GM19351 (cell line): Measurements from ENCODE around the gene SGIP1.

Experiments used
- ATAC-seq: cut with Tn5 transposase; IDR thresholded peaks from one replicate; pipeline ENCODE4 v1.9.1; 2021; ENCODE audit warnings: mild to moderate bottlenecking, moderate library complexity; ENCODE audit not compliant: unreplicated experiment

SGIP1 gene

DNA sequence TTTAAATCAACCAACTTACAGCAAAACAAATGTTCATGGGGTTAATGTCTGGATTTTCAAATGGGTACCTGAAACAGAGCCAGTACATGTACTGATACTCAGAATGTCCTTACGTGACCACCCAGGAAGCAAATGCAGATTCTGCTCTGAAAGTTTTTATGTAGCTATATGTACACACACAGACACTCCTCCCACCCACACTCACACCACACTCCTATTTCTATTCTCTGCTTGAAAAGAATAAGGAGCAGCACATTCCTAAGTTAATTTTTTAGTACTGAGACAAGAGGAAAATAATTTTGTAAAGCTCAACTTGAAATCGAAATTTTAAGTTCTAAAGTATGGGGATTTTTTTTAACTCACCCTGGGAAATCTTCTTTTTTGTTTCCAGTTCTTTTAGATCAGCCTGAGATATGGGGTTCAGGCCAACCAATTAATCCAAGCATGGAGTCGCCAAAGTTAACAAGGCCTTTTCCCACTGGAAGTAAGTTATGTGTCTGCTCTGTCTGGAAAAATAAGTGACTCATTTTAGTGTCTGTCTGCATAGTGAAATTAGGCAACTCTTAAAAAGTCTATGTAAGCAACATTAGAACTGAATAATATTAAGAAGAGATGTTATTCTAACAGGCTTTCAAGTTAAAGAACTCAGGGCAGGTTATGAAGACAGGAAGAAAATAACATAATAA, 142.8 kb downstream of the SGIP1 start:
- ATAC-seq: no peak

DNA sequence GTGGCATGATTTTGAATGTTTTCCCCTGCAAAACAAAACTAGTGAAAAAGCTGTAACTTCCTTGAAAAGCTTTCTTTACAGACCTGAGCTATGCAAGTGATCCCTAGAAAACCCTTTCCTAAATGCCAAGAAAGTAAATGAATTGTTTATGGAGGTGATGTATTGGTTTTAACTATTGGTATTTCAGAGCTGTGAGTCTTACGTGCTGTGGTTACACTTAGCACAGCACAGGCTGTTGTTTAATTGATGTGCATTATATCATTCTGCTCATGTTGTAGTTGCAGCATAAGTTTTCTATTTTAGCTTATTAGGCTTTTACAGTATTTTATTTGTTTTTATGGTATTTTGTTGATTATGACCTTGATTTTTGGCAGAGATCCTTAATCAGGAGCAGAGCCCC, 144.2 kb downstream of the SGIP1 start:
- no peak for ATAC-seq

DNA sequence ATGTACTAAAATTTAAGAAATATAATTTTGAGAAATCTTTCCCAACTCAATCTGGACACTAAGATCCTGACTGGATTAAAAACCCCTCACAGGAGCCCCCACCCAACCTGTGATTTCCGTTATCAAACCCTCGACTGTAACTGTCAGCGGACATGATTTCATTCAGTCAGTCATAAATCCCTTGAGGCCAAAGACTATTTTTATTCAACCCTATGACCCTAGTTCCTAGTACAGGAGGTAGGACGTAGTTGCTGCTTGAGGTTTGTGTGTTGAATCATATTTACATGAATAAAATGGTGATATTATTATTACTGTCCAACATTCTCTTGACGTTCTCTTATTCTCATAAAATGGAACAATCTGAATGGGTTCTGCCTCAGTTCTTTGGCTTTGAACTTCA, 145.2 kb downstream of the SGIP1 start:
- no peak for ATAC-seq

DNA sequence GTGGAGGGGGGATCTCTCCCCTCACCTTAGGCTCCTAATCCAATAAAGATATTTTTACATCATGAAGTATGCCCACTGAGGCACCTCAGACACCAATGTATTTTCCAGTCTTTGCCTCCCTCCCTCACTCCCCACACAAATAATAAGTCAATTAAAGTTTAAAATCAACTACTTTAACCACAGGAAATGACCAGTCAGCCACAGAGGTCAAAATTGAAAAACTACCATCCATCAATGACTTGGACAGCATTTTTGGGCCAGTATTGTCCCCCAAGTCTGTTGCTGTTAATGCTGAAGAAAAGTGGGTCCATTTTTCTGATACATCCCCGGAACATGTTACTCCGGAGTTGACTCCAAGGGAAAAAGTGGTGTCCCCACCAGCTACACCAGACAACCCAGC, 147.7 kb downstream of the SGIP1 start:
- ATAC-seq: no peak

DNA sequence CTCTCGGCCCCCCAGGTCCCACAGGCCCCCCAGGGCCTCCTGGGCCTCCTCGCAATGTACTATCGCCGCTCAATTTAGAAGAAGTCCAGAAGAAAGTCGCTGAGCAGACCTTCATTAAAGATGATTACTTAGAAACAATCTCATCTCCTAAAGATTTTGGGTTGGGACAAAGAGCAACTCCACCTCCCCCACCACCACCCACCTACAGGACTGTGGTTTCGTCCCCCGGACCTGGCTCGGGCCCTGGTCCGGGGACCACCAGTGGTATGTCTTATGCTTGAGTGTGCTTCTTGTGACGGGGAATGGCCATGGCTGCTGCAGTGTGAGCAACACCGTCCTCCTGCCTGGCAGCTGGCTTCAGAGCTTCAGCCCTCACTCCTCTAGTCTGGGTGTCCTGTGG, 148.2 kb downstream of the SGIP1 start:
- no peak for ATAC-seq

DNA sequence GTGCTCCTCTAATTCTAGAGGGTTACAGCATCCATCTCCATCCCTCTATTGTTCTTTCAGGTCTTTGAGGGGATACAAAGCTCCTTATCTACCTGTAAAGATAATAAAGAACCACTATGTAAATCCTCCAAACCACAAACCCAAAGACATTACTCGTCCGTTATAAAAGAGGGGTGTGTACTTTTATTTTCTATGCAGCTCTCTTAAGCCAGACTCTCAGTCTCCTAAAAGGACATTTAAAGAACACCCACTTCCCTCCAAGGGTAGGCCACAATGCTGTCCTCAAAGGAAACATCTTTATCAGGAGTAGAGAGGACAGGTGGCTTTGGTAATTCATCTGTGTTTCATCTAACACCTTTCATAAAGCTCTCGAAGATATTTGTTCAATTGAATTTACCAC, 150.4 kb downstream of the SGIP1 start:
- ATAC-seq: no peak

DNA sequence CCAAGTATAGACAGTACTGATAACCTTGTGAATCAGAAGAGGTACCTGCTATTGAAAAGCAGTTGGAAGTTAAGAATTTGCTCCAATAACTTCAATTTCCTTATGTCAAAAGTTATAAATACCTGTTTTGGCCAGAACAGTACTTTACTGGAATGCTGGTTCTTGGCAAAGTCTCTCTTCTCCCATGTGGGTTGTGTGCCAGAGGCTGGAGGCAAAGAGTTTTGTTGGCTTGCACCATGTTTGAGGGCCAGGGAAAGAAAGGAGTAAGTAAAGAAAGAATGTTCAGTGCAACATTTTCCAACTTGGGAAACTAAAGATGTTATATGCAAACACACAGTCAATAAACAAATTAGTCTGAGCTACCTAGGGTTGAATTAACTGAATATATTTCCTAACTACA, 151.3 kb downstream of the SGIP1 start:
- ATAC-seq: no peak

DNA sequence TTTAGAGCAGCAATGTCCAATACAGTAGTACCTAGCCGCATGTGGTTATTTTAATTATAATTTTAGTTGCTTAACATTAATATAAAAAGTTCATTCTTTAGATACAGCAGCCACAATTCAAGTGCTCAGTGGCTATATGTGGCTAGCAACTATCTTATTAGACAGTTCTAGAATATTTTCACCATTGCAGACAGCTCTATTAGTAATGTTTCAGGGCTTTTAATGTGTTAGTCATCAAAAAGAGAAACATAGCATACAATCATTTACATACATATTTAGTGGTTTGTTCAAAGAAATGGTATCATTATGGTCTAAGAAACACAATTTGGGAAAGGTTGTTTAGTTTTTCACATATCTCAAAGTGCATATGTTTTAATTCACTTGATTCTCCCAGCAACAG, 151.7 kb downstream of the SGIP1 start:
- no peak for ATAC-seq

DNA sequence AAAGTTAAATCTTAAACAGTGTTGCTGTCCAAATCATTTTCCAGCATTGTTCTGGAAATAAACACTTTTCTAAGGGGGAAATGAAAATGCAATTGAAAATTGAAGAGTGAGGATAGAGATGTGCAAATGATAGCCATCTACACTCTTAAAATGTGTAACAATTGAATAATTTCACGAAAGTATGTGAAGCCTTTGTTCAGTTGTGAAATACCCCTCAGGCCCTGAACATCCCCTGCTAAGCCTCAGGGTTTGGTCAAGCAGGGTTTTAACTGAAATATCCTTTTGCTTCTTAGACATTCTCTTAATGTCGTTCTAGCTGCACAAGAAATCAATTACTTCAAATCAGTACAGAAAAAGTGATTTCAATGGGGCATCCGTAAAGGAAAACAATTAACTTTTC, 152.5 kb downstream of the SGIP1 start:
- ATAC-seq: no peak

DNA sequence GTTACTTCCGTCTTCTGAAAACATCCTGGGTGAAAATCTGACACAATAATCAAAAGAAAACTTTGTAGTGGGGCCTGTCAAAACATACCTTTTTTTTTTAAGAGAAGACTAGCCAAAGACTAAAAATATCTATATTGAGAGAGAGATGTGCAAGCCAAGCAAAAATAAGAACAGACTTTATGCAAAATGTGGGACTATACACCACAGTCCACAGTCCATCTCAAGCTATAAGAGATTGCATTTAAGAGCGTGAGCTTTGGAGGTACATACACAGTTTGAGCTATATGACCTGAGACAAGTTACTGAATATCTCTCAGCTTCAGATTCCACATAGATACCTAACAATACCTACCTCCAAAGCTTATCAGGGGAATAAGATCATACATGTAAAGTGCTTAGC, 153.4 kb downstream of the SGIP1 start:
- no peak for ATAC-seq

DNA sequence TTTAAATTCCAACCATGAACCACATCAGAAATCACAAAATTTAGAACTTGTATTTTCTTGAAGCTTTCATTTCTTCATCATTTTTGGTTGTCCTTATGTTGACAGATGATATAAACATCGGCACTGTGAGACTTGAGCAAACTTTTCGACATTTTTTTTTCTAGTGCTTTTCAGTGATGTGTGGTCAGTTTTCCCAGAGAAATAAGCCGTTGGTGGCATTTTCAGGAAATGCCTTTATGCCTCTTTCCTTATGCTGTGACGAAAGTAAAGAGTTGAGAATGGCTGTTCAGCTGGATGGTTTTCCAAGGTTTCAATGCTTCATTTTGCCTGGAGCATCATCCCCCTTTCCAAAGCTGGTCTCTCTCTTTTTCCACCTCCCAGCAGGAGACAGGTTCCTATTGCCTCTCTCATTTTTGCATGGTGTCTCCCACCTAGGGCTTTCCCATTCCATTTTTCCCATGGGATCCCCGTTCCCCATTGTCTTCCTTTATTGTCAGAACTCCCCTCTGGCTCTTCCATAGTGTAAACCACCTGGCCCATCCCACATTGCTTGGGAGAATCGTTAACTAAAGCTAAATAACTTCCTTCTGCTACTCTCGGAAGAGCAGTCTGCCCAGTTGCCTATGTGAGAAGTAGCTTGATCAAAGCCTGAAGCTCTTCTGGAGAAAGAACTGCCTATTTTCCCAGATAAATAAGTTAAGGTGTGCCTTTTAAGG, 156.9 kb downstream of the SGIP1 start:
- no peak for ATAC-seq

DNA sequence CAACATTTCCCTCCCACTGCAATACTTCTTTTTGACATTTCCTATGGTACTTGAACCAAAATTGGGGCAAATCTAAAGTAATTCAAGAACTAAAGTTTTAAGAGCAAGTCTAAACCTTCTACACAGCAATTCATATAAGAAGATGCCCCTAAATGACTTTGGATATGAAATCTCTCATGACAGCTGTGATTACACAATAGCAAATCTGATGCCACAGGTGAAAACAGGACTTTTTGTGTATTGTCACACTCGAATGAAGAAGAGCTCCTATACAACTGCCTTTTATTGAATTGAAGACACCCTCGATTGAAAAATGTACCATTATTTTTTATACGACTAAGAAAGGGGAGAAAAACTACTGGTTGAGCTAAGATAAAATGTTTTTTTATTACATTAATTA, 158.7 kb downstream of the SGIP1 start:
- ATAC-seq: no peak

DNA sequence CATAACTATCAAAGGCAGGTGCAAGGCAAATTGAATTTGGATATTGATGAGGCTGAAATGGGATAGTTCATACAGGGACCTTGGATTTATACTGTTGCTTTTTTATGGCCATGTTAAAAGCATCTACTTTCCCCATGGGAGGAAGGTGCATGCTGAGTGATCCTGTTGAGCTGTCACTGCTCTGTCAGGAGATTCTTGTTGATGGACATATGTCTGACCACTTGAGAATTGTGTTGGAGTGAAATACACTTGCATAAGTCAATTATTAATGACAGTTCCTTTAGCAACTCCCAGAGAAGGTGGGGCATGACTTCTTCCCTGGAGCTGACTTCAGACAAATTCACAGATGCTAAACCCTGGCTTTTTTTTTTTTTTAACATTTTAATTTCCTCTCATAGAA, 159.9 kb downstream of the SGIP1 start:
- no peak for ATAC-seq

DNA sequence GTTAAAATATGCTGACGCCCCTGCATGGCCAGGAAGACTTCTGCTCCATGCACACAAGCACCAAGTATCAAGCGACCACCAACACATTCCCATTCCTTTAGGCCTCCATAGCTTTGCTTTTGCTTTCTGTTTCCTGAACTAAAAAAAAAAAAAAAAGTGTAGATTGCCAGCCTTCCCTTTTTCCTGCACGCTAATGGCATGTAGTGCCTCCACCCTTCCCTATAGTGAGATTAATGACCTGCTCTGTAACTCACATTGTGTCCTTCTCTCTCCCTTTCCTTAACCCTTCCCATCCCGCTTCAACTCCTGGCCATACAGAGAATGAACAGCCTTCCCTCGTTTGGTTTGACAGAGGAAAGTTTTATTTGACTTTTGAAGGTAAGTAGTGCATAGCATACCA, 161.2 kb downstream of the SGIP1 start:
- ATAC-seq: no peak

DNA sequence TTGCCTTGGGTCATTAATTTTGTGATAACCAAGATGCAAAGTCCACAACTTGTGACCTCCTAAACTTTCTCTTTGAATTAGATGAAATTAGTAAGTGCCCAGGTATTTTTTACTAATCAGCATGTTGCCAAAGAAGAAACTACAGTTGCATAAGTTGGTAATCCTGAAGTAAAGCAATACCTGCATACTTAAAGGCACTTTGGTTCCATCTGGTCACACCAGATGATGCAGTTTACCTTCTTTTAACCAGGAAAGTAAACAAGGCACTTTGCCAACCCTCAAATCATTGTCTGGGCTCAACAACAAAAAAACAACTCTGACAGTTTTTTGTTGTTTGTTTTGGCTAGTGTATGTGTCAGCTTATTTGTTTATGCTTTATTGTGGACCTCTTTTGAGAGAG, 162.8 kb downstream of the SGIP1 start:
- no peak for ATAC-seq

DNA sequence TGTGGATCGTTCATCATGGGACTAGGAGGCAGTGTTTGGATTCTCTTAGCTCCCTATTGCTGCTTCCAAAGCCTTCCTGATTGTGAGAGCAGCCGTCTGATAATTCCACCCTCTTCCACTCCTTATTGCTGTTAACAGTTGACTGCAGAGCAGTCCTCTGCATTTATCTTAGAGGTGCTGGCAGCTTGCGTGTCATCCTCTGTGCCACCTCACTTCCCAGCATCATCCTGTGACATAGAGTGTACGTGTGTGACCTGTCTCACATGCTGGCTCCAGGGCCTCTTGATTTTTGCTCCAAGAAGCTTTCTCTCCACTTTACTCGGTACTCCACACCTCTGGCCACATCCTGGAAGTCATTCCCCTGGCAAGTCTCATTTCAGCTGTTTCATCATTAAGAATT, 165.3 kb downstream of the SGIP1 start:
- no peak for ATAC-seq

DNA sequence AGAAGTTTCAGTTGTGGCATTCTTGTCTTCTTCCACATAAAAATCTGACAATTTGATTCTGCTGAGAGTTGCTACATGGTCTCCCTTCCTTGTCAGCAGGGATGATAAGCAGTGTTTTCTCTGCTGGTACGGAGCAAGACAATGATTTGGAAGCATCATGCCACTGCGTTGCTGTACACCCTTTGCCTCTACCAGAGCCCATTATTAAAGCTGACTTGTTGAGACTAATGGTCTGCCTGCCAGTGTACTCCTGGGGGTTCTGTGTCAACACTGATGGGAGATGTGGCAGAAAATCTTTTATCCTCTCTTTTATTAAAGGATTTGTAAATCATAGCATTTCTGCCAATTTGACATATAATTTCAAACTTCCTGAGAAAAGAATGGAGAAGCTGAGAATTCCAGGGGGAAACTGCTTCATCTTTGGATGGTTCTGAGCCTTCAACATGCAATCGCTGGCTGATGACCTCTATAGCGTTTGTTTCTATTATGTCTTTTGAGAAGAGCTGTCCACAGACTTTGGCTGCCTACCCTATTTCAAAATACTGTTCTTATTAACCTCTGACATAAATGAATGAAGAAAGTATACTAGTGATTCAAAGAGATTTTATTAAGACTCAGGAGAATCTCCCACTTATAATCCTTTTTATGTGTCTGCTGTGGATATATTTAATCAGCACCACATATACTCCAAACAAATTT, 170.4 kb downstream of the SGIP1 start:
- ATAC-seq: no peak

DNA sequence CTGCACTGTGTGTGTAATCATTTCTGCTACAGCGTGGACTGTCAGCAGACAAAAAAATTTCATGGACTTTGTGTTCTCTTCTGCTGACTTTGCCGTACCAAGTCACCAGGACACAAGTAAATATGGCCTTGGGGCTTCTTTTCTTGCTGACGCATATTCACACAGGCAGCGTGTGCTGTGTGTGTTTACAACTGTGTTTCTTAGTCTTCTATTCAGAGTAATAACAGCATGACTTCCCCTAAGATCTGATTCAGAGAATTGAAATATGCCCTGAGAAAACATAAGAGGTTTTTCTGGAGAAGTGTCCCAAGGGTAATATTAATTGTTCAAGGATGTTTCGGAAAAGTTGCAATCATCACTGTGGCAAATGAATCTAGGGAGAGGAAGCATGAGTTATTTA, 171.2 kb downstream of the SGIP1 start:
- no peak for ATAC-seq

DNA sequence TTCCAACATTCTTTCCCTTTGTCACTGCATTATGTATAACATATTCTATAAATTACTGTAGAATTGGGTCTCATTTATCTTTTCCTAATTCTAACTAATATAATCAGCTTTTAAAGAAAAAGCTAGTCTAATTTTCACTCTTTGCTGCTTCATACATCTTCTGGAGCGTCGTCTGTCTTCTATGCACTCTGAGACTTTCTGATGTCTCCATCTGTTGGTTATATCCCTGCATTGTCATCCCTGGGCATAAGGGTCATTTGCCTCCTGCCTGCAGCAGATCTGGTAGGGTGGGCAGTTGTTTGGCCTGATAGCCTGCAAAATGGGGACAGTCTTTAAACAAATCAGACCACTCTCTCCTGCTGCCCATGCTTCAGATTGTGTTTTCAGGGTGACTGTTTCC, 177.5 kb downstream of the SGIP1 start:
- no peak for ATAC-seq

DNA sequence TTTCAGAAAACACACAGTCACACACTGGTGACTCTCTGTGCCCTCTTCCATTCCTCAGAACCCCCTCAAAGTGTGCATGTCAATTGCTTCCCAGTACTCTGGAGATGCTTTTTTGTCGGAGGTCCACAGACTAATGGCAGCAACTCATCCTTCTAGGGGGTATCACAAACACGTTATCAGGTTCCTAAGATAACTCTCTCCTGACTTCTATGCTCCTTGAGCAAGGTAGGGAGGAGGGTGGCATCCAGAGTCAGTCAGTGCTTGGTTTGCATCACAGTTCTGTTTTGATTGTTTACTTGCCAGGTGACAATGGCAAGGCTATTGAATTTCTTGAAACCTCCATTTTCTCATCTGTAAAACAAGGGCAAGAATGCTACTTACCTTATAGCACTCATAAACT, 178.9 kb downstream of the SGIP1 start:
- ATAC-seq: no peak

DNA sequence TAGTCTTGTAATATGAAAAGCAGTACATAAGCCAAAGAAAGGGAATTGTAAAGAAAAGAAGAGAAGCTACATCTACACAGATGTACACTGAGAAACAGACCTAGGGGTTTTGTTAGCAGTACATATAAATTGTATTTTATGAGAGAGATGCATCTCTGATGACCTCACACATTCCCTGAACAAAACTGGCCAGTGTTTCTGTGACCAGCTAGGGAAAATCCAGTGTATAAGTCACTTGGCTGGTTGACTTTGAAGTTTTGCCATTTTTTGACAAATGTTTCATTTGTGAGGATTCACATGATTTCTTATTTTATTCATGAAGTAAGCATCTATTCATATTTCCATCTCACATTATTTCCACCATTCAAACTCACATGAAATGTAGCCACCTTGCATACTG, 190.0 kb downstream of the SGIP1 start:
- ATAC-seq: no peak
